HepG2 (cell line): Measurements from ENCODE around the gene FAT1. TPM values are rescaled to one million over a fixed set of nuclear protein-coding genes. Genes with fewer than 3 reads are reported as not detected.

ENCODE experiments used
- ATAC-seq: fragments of 200-7000 bp; cut with Tn5 transposase; 3 replicates; pipeline ENCODE4 v1.9.1; 2020; ENCODE audit warnings: mild to moderate bottlenecking, moderate library complexity
- BruUV-seq: library from RNA; stranded (reverse); fragments of 400-500 nt; replicated peaks from 2 replicates; lab custom pipeline; 2021; lab: Mats Ljungman, UMichigan
- CTCF ChIA-PET: fragments of 300-600 bp; formaldehyde crosslinking; extraction: SDS; loops from one replicate; lab custom pipeline; 2021; ENCODE audit warnings: low total read pairs, inconsistent platforms, low intra/inter-chr PET ratio; lab: Yijun Ruan, JAX
- POLR2A ChIA-PET: fragments of 350-600 bp; sonication (Branson Sonifier 250); formaldehyde crosslinking; loops from one replicate; lab custom pipeline; 2020; ENCODE audit warnings: antibody characterized with exemption, inconsistent platforms; lab: Yijun Ruan, JAX
- DNase-seq: peaks from one replicate; pipeline ENCODE4 v3.0.0-alpha.2; 2015; ENCODE audit warnings: low spot score
- FAIRE-seq: peaks from 3 replicates; lab custom pipeline; 2011; peaks lifted over from hg19 to GRCh38; lab: Jason Lieb, UNC
- H2AFZ ChIP-seq: one replicate; pipeline ENCODE4 v1.6.1; 2011; ENCODE audit warnings: low read length, inconsistent platforms
- H3K27ac ChIP-seq: fragments of 300-600 bp; 3 replicates; pipeline ENCODE4 v1.8.0; 2011; ENCODE audit warnings: mixed run types, mild to moderate bottlenecking, mixed read lengths, low read length, inconsistent platforms; ENCODE audit not compliant: insufficient read depth; ENCODE audit errors: extremely low read length
- H3K27me3 ChIP-seq, 2 experiments: fragments of 200-600 bp in 1 of 2; 2 replicates in 1 of 2; 3 replicates in 1 of 2; pipeline versions ENCODE4 v1.6.0 to v1.8.0; 2011; ENCODE audit warnings: low read length in 2 of 2, mild to moderate bottlenecking in 2 of 2, moderate library complexity in 2 of 2, inconsistent platforms in 1 of 2; ENCODE audit not compliant: insufficient read depth in 2 of 2, control insufficient read depth in 1 of 2
- H3K36me3 ChIP-seq, 2 experiments: fragments of 200-600 bp in 1 of 2; replicated peaks in 1 of 2; 2 replicates in 1 of 2; 3 replicates in 1 of 2; pipeline versions ENCODE4 v1.5.1 to v1.8.0; 2011; ENCODE audit warnings: low read length in 2 of 2, inconsistent platforms in 1 of 2; ENCODE audit not compliant: insufficient read depth in 2 of 2, control insufficient read depth in 1 of 2
- H3K4me1 ChIP-seq: 2 replicates; pipeline ENCODE4 v1.5.1; 2012; ENCODE audit warnings: low read length, inconsistent platforms; ENCODE audit not compliant: insufficient read depth
- H3K4me2 ChIP-seq: 2 replicates; pipeline ENCODE4 v1.6.0; 2011; ENCODE audit warnings: low read depth, low read length, inconsistent platforms
- H3K4me3 ChIP-seq, 3 experiments: fragments of 200-600 bp in 1 of 3; sonication (generic), shearing (Covaris generic) in 1 of 3; replicated peaks in 1 of 3; 2 replicates each; pipeline ENCODE4 v1.5.1; 2011 to 2016; ENCODE audit warnings: low read length in 3 of 3, inconsistent platforms in 2 of 3, low read depth in 2 of 3, mild to moderate bottlenecking in 2 of 3, control low read depth in 1 of 3, mixed read lengths in 1 of 3; ENCODE audit not compliant: insufficient read depth in 1 of 3
- H3K79me2 ChIP-seq: one replicate; pipeline ENCODE4 v1.6.1; 2011; ENCODE audit warnings: low read length, inconsistent platforms; ENCODE audit not compliant: insufficient read depth
- H3K9ac ChIP-seq: 2 replicates; pipeline ENCODE4 v1.6.0; 2011; ENCODE audit warnings: mild to moderate bottlenecking, low read depth, low read length, inconsistent platforms; ENCODE audit not compliant: insufficient read depth
- H3K9me3 ChIP-seq: 2 replicates; pipeline ENCODE4 v1.5.1; 2012; ENCODE audit warnings: mild to moderate bottlenecking, low read length
- H4K20me1 ChIP-seq: 2 replicates; pipeline ENCODE4 v1.6.0; 2011; ENCODE audit warnings: inconsistent platforms, mild to moderate bottlenecking, low read length, moderate library complexity; ENCODE audit not compliant: insufficient read depth
- LCORL ChIP-seq, 2 experiments: fragments of 450-650 bp in 1 of 2; sonication (generic) in 1 of 2; formaldehyde crosslinking in 1 of 2; IDR thresholded peaks; 2 replicates each; pipeline versions ENCODE4 v1.5.0 to v1.6.1; 2017 to 2020; ENCODE audit warnings: antibody characterized with exemption in 1 of 2, missing genetic modification reagents in 1 of 2
- POLR2AphosphoS2 ChIP-seq: IDR thresholded peaks from 2 replicates; pipeline ENCODE4 v1.6.1; 2011; ENCODE audit warnings: low read depth, low read length, improper control_type of control experiment
- RFXAP ChIP-seq: sonication (generic); formaldehyde crosslinking; IDR thresholded peaks from 2 replicates; pipeline ENCODE4 v1.4.0; 2020; ENCODE audit warnings: missing genetic modification reagents, borderline replicate concordance
- SNAPC4 ChIP-seq: sonication (generic); formaldehyde crosslinking; IDR thresholded peaks from 2 replicates; pipeline ENCODE4 v1.4.0; 2020; ENCODE audit warnings: mild to moderate bottlenecking, missing genetic modification reagents
- ZBTB20 ChIP-seq: sonication (generic); formaldehyde crosslinking; IDR thresholded peaks from 2 replicates; pipeline ENCODE4 v1.8.1; 2023; ENCODE audit warnings: missing genetic modification reagents, low read depth, mild to moderate bottlenecking, borderline replicate concordance
- ZBTB25 ChIP-seq: IDR thresholded peaks from 2 replicates; pipeline ENCODE4 v1.6.1; 2018; ENCODE audit warnings: missing genetic modification reagents
- ZBTB7B ChIP-seq: sonication (generic); formaldehyde crosslinking; IDR thresholded peaks from 2 replicates; pipeline ENCODE4 v1.4.0; 2020; ENCODE audit warnings: missing genetic modification reagents
- ZC3H13 ChIP-seq: sonication (generic); formaldehyde crosslinking; IDR thresholded peaks from 2 replicates; pipeline ENCODE4 v1.8.1; 2023; ENCODE audit warnings: mild to moderate bottlenecking, missing genetic modification reagents, moderate library complexity
- ZNF629 ChIP-seq: sonication (generic); formaldehyde crosslinking; conservative IDR thresholded peaks from 2 replicates; pipeline ENCODE4 v1.5.0; 2020; ENCODE audit warnings: missing genetic modification reagents
- WGBS: methylation state at CpG from one replicate; pipeline ENCODE4 v1.1.6; 2017; ENCODE audit warnings: low lambda C conversion rate; 5-methylcytosine and 5-hydroxymethylcytosine counted together
- in situ Hi-C: cut with HindIII; loops from 2 replicates; pipeline ENCODE4 v1.10.0; 2017; ENCODE audit warnings: low pct_unique_long_range_greater_than_20kb; ENCODE audit not compliant: extremely low pct_ligation_motif_present
- intact Hi-C: fragments of 100-400 bp; cut with micrococcal nuclease; formaldehyde crosslinking; loops from one replicate; pipeline ENCODE4 v1.10.0; 2022; ENCODE audit not compliant: unreplicated experiment
- polyA plus RNA-seq, 8 experiments: library from polyadenylated mRNA; depleted of rRNA in 3 of 8; stranded (reverse) in 7 of 8; unstranded in 1 of 8; fragments of >200 nt; fragmentation: Illumina TruSeq in 4 of 8; extraction: Trizol in 4 of 8; gene quantifications; 2 replicates each; pipeline versions ENCODE4 v1.2.1 to v1.2.3, GENCODE V29; 2011 to 2016; ENCODE audit warnings: low read depth in 4 of 8, missing spikeins in 1 of 8, mixed read lengths in 1 of 8; ENCODE audit not compliant: insufficient read depth in 1 of 8
- total RNA-seq, 5 experiments: library from RNA; depleted of rRNA; stranded (reverse); fragments of >200 nt; fragmentation: Illumina TruSeq; extraction: Trizol; gene quantifications; 2 replicates each; pipeline ENCODE4 v1.2.3, GENCODE V29; 2016; ENCODE audit warnings: low read depth in 1 of 5

FAT1 gene
- total and polyA plus RNA-seq, 2 of the 13 experiments (the other 11 are each of a cell fraction or from before 2014, with no cell fraction given) = 185 to 216 TPM

GRCh38 chr4:186727169-186727976 lies 3.7 kb upstream of the FAT1 start:
- peaks cover 48% of the 10 kb centered on the region for H3K79me2 ChIP-seq
- H2AFZ ChIP-seq = no peak overlapping the region
- TF ChIP-seq LCORL (IDR thresholded peaks at IDR 0.05) (no peak), LCORL (CRISPR knock-in tag; IDR thresholded peaks at IDR 0.05) (0 out of 2 replicates have a peak, but pooled peaks have one; percentile 2), ZBTB20 (CRISPR knock-in tag) (0 out of 2 replicates have a peak, but pooled peaks have one; percentile 21), POLR2AphosphoS2 (no peak), ZBTB7B (CRISPR knock-in tag) (peak; percentile 1; the same call in 1 of the 2 replicates), SNAPC4 (CRISPR knock-in tag) (peak; percentile 11; the same call in 1 of the 2 replicates), ZBTB25 (CRISPR knock-in tag) (0 out of 2 replicates have a peak, but pooled peaks have one; percentile 1), ZNF629 (CRISPR knock-in tag) (peak; percentile 82), ZC3H13 (0 out of 2 replicates have a peak, but pooled peaks have one; percentile 9), RFXAP (CRISPR knock-in tag) (no peak)
- H3K27ac ChIP-seq = peak overlapping the region; percentile 86
- peak overlapping the region; percentile 91 for H3K9ac ChIP-seq
- ATAC-seq (no peak), DNase-seq (no peak), FAIRE-seq (no peak)
- in situ Hi-C loops (loop anchor here (25.0 kb wide), 1 partner anchor 210 kb away; no protein-coding TSS in a partner anchor), intact Hi-C loops (loop anchor here (2.0 to 10.0 kb wide), 9 partner anchors 37 to 877 kb away; no protein-coding TSS in a partner anchor)
- no peaks in the 10 kb centered on the region for H3K9me3 ChIP-seq
- TSS peak; percentile 63 for BruUV-seq
- peak overlapping the region; percentile 69 to 99 (median 95) for H3K4me3 ChIP-seq
- ChIA-PET CTCF (interaction anchor here (3.1 kb wide), 1 partner anchor 220 kb away, joined by 22 read pairs; no protein-coding TSS in a partner anchor), POLR2A (interaction anchor here (1.1 to 2.2 kb wide), 3 partner anchors 38 to 80 kb away, joined by 3 to 9 read pairs (median 4); no protein-coding TSS in a partner anchor)
- H3K27me3 ChIP-seq = no peaks in the 10 kb centered on the region; a peak in 1 of 5 replicates
- WGBS = 15% methylated on average over 15 of the region's 15 CpGs
- peaks cover 9% of the 10 kb centered on the region; the same call in 1 of the 2 replicates for H4K20me1 ChIP-seq
- no peaks in the 10 kb centered on the region for H3K36me3 ChIP-seq
- H3K4me2 ChIP-seq = peak overlapping the region; percentile 83
- peaks cover 41% of the 10 kb centered on the region for H3K4me1 ChIP-seq
